ENCODE data around the gene FBF1.
"Not testable (repeated sequence)": the region's sequence is repeated elsewhere in the genome, so short reads cannot be mapped to it uniquely, and the experiment has no call there.

FBF1 gene

DNA sequence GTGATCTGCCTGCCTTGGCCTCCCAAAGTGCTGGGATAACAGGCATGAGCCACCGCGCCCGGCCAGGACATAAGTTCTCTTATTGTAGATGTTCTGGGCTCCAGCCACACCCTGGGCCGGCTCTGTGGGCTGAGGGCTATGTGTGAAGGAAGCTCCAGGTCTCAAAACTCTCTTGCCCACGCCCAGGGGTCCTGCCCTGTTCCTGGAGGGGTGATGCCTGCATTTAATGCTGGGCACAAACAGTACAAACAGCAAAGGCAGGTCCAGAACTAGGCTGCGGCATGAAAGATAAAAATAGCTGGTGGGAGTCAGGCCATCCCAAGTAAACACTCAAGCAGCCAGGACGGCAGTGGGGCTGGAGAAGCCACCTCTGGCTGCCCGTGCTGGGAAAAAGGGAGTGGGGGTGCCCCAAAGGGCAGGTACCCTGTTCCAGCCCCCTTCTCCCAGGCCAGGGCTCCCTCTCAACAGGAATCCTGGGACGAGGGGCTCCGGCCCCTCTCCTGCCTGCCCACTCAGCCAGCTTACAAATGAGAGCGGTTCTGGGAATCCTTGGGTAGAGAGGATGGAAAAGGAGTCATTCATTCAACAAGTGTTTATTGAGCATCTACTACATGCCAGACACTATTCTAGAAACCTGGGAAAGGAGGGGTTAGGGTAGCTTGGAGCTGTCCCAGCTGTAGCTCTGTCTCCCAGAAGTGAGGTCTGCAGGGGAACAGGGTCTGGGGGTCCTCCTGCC is 67.1 kb downstream of the FBF1 start:
- DNase-seq = no peak

DNA sequence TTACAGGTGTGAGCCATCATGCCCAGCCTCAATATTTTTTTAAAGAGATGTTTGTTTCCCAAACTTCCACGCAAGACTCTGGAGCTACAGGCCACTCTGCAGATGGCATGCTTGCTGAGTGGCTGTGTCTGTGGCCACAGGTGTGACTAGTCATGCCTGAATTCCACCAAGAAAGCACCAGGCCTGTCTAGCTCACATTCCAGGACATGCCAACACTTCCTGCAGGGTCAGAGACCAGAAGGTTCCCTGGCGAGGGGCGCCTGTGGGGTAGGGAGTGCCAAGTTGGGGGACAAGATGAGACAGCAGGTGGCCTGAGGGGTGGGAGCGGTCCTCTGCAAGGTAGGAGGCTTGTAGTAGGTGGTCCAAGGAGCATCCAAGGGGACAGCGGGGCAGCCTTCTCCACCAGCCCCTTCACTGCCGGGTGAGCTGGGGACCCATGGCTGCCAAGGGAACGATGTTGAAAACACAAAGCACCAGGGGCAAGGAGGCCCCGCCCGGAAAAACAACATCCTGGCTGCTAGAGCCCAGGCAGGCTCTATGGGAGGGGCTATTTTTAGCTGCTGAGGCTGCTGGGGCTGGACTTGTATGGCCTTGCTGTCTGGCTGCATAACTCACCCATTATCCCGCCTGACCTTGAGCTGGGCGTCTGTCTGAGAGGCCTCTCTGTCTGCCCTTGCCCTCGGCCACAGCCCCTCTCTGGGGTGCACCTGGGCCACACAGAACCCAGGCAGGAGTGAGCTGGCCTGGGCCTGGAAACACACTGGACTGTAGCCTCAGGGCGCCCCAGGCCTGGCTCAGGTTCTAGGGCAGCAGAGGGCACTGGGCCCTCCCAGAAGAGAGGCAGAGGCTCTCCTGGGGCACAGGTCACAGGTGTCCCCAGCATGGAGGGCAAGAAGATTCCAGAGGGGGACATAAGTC is 68.1 kb downstream of the FBF1 start:
- DNase-seq = no peak

DNA sequence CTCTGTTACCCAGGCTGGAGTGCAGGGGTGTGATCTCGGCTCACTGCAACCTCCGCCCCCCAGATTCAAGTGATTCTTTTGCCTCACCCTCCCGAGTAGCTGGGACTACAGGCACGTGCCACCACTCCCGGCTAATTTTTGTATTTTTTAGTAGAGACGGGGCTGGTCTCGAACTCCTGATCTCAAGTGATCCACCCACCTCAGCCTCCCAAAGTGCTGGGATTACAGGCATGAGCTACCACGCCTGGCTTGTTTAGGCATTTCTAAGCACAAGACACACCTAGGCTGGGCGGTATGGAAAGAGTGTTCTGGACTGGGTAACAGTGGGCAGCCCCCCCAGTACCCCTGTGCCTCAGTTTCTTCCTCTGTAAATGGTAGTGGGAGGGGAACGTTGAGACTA is 70.6 kb downstream of the FBF1 start:
- not testable (repeated sequence) for DNase-seq

DNA sequence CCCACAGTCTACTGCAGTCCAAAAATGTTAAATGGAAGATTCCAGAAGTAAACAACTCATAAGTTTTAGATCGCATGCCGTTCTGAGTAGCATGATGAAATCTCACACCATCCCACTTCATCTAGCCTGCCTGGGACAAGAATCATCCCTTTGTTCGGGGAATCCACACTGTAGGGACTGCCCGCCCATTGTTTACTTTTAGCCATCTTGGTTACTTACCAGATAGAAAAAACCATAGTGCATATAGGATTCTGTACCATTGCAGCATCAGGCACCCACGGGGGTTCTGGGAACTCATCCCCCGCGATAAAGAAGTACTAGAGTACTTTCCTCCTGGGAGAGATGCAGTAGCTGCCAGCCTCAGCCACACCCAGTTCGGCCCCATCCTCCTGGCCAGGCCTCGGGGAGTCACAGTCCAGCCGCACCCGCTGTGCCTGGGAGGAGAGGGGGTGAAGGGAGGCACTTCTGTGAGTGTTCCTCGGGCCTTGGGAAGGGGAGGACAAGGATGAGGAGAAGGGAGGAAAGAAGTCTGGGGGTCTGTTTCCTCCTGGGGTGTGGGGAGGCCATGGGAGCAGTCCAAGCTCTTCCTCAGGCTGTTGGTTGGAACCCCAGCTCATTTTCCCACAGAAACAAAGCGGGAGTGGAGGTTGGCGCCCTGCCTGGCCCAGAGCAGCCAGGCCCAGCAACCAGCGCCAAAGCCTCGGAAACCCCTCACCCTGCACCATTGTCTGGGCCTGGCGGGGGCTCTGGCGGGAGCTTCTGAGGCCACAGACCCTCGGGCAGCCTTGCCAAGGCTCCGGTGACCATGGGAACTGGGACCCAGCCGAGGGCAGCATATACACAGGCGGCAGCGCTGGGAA is 71.3 kb downstream of the FBF1 start:
- DNase-seq = no peak

DNA sequence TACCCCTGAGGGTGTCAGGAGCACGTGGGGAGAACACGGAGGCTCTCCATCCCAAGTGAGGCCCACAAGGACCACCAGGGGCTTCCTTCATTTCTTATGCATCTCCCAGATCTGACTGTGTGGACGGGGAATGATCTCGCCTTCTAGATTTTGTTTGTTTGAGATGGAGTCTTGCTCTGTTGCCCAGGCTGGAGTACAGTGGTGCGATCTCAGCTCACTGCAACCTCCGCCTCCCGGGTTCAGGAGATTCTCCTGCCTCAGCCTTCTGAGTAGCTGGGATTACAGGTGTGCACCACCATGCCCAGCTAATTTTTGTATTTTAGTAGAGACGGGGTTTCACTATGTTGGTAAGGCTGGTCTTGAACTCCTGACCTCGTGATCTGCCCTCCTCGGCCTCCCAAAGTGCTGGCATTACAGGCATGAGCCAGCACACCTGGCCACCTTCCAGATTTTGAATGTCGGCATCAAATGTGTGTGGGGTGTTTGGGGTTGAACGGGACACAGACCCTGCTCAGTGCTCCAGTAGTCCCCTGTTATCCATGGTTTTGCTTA is 72.0 kb downstream of the FBF1 start:
- not testable (repeated sequence) for DNase-seq

DNA sequence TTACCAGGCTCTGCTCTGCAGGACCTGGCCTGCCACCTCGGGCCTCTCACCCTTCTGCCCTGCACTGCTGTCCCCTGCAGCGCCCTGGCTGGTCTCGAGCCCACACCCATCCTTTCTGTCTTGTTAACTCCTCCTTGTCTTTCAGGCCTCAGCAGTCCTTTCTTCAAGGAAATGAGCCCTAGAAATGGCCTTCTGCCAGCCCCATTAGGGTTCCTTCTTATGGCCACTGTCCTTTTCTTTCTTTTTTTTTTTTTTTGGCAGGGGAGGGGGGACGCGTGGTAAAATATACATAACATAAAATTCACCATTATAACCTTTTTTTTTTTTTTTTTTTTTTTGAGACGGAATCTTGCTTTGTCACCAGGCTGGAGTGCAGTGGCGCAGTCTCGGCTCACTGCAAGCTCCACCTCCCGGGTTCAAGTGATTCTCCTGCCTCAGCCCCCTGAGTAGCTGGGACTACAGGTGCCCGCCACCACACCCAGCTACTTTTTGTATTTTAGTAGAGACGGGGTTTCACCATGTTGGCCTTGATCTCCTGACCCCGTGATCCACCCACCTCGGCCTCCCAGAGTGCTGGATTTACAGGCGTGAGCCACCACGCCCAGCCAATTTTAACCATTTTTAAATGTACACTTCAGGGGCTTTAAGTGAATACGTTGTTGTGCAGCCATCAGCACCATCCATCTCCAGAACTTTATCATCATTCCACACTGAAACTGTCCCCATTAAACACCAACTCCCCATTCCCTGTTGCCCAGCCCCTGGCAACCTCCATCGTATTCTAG is 75.2 kb downstream of the FBF1 start:
- DNase-seq = not testable (repeated sequence)

DNA sequence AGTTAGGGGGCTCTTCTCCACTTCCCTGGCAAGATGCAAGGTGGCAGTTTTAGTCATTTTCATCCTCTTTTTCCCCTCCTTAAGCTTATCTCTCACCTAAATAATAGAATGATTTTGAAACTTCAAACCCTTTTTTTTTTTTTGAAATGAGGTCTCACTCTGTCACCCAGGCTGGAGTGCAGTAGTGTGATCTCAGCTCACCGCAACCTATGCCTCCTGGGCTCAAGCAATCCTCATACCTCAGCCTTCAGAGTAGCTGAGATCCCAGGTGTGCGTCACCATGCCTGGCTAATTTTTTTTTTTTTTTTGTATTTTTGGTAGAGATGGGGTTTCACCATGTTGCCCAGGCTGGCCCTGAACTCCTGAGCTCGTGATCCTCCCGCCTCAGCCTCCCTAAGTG is 76.0 kb downstream of the FBF1 start:
- not testable (repeated sequence) for DNase-seq

DNA sequence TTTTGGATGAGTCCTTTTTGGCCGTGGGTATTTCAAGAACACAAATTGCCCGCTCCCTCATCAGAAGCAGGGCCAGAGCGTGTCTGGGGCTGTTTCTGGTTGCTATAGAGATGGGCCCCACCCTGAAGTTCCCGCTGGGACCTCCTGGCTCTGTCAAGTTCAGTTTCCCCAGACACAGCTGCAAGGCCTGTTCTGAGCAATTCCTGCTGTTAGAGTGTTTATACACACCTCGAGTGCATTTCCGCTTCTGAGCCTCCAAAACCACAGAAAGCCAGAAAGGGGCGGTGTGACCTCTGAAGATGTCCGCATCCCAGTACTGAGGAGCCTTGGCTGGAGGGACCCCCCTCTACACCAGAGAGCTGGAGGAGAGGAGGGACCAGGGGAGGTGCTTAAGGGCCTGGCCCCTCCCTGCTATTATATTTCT is 76.4 kb downstream of the FBF1 start:
- no peak for DNase-seq

DNA sequence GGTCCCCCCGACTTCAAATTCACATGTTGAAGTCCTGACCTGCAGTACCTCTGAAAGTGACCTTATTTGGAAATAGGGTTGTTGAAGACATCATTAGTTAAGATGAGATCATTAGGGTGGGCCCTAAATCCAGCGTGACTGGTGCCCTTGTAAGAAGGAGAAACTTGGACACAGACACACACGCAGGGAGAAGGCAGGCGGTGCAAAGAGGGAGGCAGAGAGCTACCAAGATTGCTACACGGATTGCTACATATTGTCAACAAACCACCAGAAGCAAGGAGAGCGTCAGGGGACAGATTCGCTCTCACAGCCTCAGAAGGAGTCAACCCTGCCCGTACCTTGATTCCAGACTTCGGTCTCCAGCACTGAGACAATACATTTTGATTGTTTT is 78.9 kb downstream of the FBF1 start:
- DNase-seq = no peak
